Astrocyte (in vitro differentiated cells and primary cell): ENCODE results near the gene IFT172. TPM values are rescaled to one million over a fixed set of nuclear protein-coding genes. Genes with fewer than 3 reads are reported as not detected.

Source experiments
- DNase-seq: peaks from one replicate; pipeline ENCODE4 v3.0.0-alpha.2; 2010; ENCODE audit warnings: low read depth
- FAIRE-seq: peaks from 2 replicates; lab custom pipeline; 2011; peaks lifted over from hg19 to GRCh38; lab: Jason Lieb, UNC
- H2AFZ ChIP-seq: 2 replicates; pipeline ENCODE4 v1.6.0; 2012; ENCODE audit warnings: low read depth, low read length, inconsistent platforms
- H3K27ac ChIP-seq: 2 replicates; pipeline ENCODE4 v1.5.1; 2011; ENCODE audit warnings: low read depth, low read length, inconsistent platforms
- H3K27me3 ChIP-seq: 2 replicates; pipeline ENCODE4 v1.6.0; 2011; ENCODE audit warnings: low read length, inconsistent platforms; ENCODE audit not compliant: insufficient read depth
- H3K36me3 ChIP-seq: 2 replicates; pipeline ENCODE4 v1.5.1; 2011; ENCODE audit warnings: low read length, inconsistent platforms; ENCODE audit not compliant: insufficient read depth
- H3K4me1 ChIP-seq: 2 replicates; pipeline ENCODE4 v1.5.1; 2011; ENCODE audit warnings: low read length, inconsistent platforms; ENCODE audit not compliant: insufficient read depth
- H3K4me2 ChIP-seq: 2 replicates; pipeline ENCODE4 v1.6.0; 2012; ENCODE audit warnings: low read length, inconsistent platforms
- H3K4me3 ChIP-seq: 2 replicates; pipeline ENCODE4 v1.5.1; 2011; ENCODE audit warnings: low read depth, mild to moderate bottlenecking, low read length, inconsistent platforms; ENCODE audit not compliant: insufficient read depth
- H3K79me2 ChIP-seq: 2 replicates; pipeline ENCODE4 v1.6.0; 2012; ENCODE audit warnings: mild to moderate bottlenecking, low read length, inconsistent platforms; ENCODE audit not compliant: insufficient read depth
- H3K9ac ChIP-seq: 2 replicates; pipeline ENCODE4 v1.6.0; 2012; ENCODE audit warnings: mild to moderate bottlenecking, low read length, inconsistent platforms
- H3K9me3 ChIP-seq: 2 replicates; pipeline ENCODE4 v1.5.1; 2012; ENCODE audit warnings: low read depth, mild to moderate bottlenecking, low read length, inconsistent platforms; ENCODE audit not compliant: insufficient read depth
- H4K20me1 ChIP-seq: 2 replicates; pipeline ENCODE4 v1.6.0; 2012; ENCODE audit warnings: low read length, inconsistent platforms; ENCODE audit not compliant: insufficient read depth
- H3K27ac Mint-ChIP-seq: one replicate; pipeline ENCODE4 v1.8.0; 2021; ENCODE audit warnings: mild to moderate bottlenecking, mixed read lengths; ENCODE audit not compliant: unreplicated experiment
- H3K27me3 Mint-ChIP-seq: one replicate; pipeline ENCODE4 v1.8.0; 2021; ENCODE audit warnings: low read depth, mixed read lengths; ENCODE audit not compliant: unreplicated experiment
- H3K36me3 Mint-ChIP-seq: one replicate; pipeline ENCODE4 v1.8.0; 2021; ENCODE audit warnings: low read depth, mixed read lengths; ENCODE audit not compliant: unreplicated experiment
- H3K4me1 Mint-ChIP-seq: one replicate; pipeline ENCODE4 v1.8.0; 2021; ENCODE audit warnings: low read depth, mixed read lengths; ENCODE audit not compliant: unreplicated experiment
- H3K4me3 Mint-ChIP-seq: one replicate; pipeline ENCODE4 v1.8.0; 2021; ENCODE audit warnings: mild to moderate bottlenecking, moderate library complexity, mixed read lengths; ENCODE audit not compliant: unreplicated experiment
- H3K9me3 Mint-ChIP-seq: one replicate; pipeline ENCODE4 v1.8.0; 2021; ENCODE audit warnings: mild to moderate bottlenecking, mixed read lengths; ENCODE audit not compliant: unreplicated experiment
- CTCF ChIP-seq: IDR thresholded peaks from 2 replicates; pipeline ENCODE4 v1.5.1; 2011; ENCODE audit warnings: low read depth, mild to moderate bottlenecking, inconsistent platforms, low read length, moderate library complexity; ENCODE audit not compliant: insufficient read depth
- EZH2 ChIP-seq: IDR thresholded peaks from 2 replicates; pipeline ENCODE4 v1.6.1; 2012; ENCODE audit warnings: mild to moderate bottlenecking, low read length, inconsistent platforms; ENCODE audit not compliant: insufficient read depth
- total RNA-seq: library from RNA; stranded (reverse); gene quantifications from 2 replicates; pipeline ENCODE4 v1.2.1, GENCODE V29; 2021

IFT172 gene
- total RNA-seq, 1 donor from 2014 or later = 15.4 TPM

- Histone ChIP-seq H2AFZ (no peak overlapping the region), H3K27ac (no peak overlapping the region)
- H3K4me3 Mint-ChIP-seq = no peak overlapping the region
Measured at GRCh38 chr2:27497288-27497627, 7.7 kb upstream of the IFT172 start.

GRCh38 chr2:27496357-27497287 lies 7.1 kb upstream of the IFT172 start, which contains the start of gene GCKR:
GCKR (plus strand) TSS chr2:27496839; CDS start chr2:27496905, 66 bp downstream.
- H3K4me1 Mint-ChIP-seq = no peaks in the 10 kb centered on the region
- Histone ChIP-seq H3K4me2 (peak within 1 kb of the TSS; percentile 96), H3K9ac (no peak within 1 kb of the TSS), H2AFZ (no peak within 1 kb of the TSS), H3K27me3 (no peaks in the 10 kb centered on the region), H3K27ac (no peak within 1 kb of the TSS), H3K4me3 (no peak within 1 kb of the TSS), H4K20me1 (no peaks in the 10 kb centered on the region), H3K79me2 (no peaks in the 10 kb centered on the region), H3K4me1 (peaks cover 9% of the 10 kb centered on the region), H3K36me3 (no peaks in the 10 kb centered on the region), H3K9me3 (no peaks in the 10 kb centered on the region)
- peaks cover 4% of the 10 kb centered on the region for H3K9me3 Mint-ChIP-seq
- no peak within 1 kb of the TSS for H3K27ac Mint-ChIP-seq
- peak within 1 kb of the TSS; percentile 84 for H3K4me3 Mint-ChIP-seq
- TF ChIP-seq EZH2 (no peak), CTCF (no peak)
- H3K36me3 Mint-ChIP-seq = peaks cover 2% of the 10 kb centered on the region
- FAIRE-seq (no peak), DNase-seq (peak; percentile 28)
- peaks cover 23% of the 10 kb centered on the region for H3K27me3 Mint-ChIP-seq

More at GRCh38 chr2:27497288-27497627, 7.7 kb upstream of the IFT172 start:
- H3K27ac Mint-ChIP-seq = no peak overlapping the region
- peaks cover 23% of the 10 kb centered on the region for H3K27me3 Mint-ChIP-seq
- H3K4me2 ChIP-seq = no peak overlapping the region
- H3K27me3 ChIP-seq = no peaks in the 10 kb centered on the region
- H3K9me3 Mint-ChIP-seq = peaks cover 4% of the 10 kb centered on the region
- TF ChIP-seq EZH2 = no peak
- TF ChIP-seq CTCF = no peak
- no peak overlapping the region for H3K9ac ChIP-seq
- H3K79me2 ChIP-seq = no peaks in the 10 kb centered on the region
- H4K20me1 ChIP-seq = no peaks in the 10 kb centered on the region
- no peaks in the 10 kb centered on the region for H3K4me1 Mint-ChIP-seq
- H3K4me3 ChIP-seq = no peak overlapping the region
- no peaks in the 10 kb centered on the region for H3K36me3 ChIP-seq
- FAIRE-seq = no peak
- no peaks in the 10 kb centered on the region for H3K9me3 ChIP-seq
- peaks cover 2% of the 10 kb centered on the region for H3K36me3 Mint-ChIP-seq
- no peak for DNase-seq
- peaks cover 9% of the 10 kb centered on the region for H3K4me1 ChIP-seq
